HFF-Myc (cell line): ENCODE results near the gene TNFRSF1A.

Experiments used
- DNase-seq: peaks from one replicate; pipeline ENCODE4 v3.0.0-alpha.2; 2011; ENCODE audit warnings: low read depth; ENCODE audit errors: extremely low read depth
- H3K4me3 ChIP-seq: replicated peaks from 2 replicates; pipeline ENCODE4 v1.5.1; 2011; ENCODE audit warnings: low read depth, mild to moderate bottlenecking, control low read depth, low read length
- CTCF ChIP-seq: IDR thresholded peaks from 2 replicates; pipeline ENCODE4 v1.5.1; 2012; ENCODE audit warnings: mild to moderate bottlenecking, low read depth, low read length, control low read depth; ENCODE audit errors: missing control alignments

TNFRSF1A gene

GRCh38 chr12:6384499-6385436, 42.9 kb upstream of the TNFRSF1A start:
- DNase-seq = no peak
- TF ChIP-seq CTCF = no peak
- H3K4me3 ChIP-seq = peak overlapping the region; percentile 80

GRCh38 chr12:6383572-6384498, 42.0 kb upstream of the TNFRSF1A start, which contains the start of gene LTBR:
LTBR (plus strand) TSS chr12:6384162; CDS start chr12:6384359, 197 bp downstream.
- DNase-seq = peak; percentile 41
- no peak for TF ChIP-seq CTCF
- peak within 1 kb of the TSS; percentile 80 for H3K4me3 ChIP-seq

- no peak for TF ChIP-seq CTCF
- no peak for DNase-seq
- no peak overlapping the region for H3K4me3 ChIP-seq
Observed at GRCh38 chr12:6382982-6383381, 41.1 kb upstream of the TNFRSF1A start.

GRCh38 chr12:6382371-6382770, 40.5 kb upstream of the TNFRSF1A start:
- no peak for TF ChIP-seq CTCF
- no peak overlapping the region for H3K4me3 ChIP-seq
- DNase-seq = no peak

GRCh38 chr12:6380141-6381121, 38.6 kb upstream of the TNFRSF1A start:
- no peak for DNase-seq

More at GRCh38 chr12:6380141-6381121, 38.6 kb upstream of the TNFRSF1A start:
- H3K4me3 ChIP-seq = no peak overlapping the region
- TF ChIP-seq CTCF = no peak
